Body of pancreas (tissue), 4 donors: ENCODE measurements around the gene SOBP.

Source experiments
- POLR2A ChIP-seq, 3 donors: fragments of 450-650 bp; IDR thresholded peaks; one replicate each; pipeline ENCODE4 v1.6.1; 2016; ENCODE audit warnings: antibody characterized with exemption in 3 of 3, mild to moderate bottlenecking in 2 of 3
- TF ChIP-seq, protein P1 (sequence below), 7 experiments: fragments of 450-650 bp in 4 of 7; fragments of 200-600 bp in 3 of 7; sonication (generic) in 3 of 7; IDR thresholded peaks; one replicate each; pipeline ENCODE4 v1.5.1; 2016 to 2019; ENCODE audit warnings: antibody characterized with exemption in 7 of 7

DNA sequence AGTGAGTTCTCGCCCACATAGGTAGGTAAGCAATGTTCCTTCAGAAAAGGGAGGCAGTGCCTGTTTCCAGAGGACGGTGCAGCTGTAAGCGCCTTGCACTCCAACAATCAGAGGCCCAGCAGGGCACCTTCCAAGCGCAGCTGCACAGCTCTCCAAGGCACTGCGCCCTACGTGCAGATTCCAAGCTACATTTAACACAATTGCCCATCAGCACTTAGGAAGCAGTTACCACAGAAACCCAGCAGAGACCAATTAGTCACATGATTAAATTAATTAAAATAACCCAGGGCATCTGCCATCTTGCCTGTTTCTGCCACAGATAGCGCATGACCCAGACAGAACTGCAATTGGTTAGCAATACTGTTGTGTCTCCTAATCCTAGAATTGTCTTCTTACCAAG, 65.5 kb downstream of the SOBP start:
- TF ChIP-seq, protein P1, sequence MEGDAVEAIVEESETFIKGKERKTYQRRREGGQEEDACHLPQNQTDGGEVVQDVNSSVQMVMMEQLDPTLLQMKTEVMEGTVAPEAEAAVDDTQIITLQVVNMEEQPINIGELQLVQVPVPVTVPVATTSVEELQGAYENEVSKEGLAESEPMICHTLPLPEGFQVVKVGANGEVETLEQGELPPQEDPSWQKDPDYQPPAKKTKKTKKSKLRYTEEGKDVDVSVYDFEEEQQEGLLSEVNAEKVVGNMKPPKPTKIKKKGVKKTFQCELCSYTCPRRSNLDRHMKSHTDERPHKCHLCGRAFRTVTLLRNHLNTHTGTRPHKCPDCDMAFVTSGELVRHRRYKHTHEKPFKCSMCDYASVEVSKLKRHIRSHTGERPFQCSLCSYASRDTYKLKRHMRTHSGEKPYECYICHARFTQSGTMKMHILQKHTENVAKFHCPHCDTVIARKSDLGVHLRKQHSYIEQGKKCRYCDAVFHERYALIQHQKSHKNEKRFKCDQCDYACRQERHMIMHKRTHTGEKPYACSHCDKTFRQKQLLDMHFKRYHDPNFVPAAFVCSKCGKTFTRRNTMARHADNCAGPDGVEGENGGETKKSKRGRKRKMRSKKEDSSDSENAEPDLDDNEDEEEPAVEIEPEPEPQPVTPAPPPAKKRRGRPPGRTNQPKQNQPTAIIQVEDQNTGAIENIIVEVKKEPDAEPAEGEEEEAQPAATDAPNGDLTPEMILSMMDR (IDR thresholded peaks at IDR 0.05), result no peak
- TF ChIP-seq POLR2A (IDR thresholded peaks at IDR 0.05), result no peak
